HEK293 (cell line): Measurements from ENCODE around the gene EIF2A.

Source experiments
- CTCF ChIA-PET: fragments of 350-600 bp; formaldehyde crosslinking; extraction: SDS; loops from one replicate; lab custom pipeline; 2021; ENCODE audit warnings: antibody characterized with exemption; lab: Yijun Ruan, JAX
- POLR2A ChIA-PET: fragments of 300-600 bp; formaldehyde crosslinking; extraction: SDS; loops from one replicate; lab custom pipeline; 2020; ENCODE audit warnings: antibody characterized with exemption, inconsistent platforms; lab: Yijun Ruan, JAX
- H3K27ac ChIP-seq: fragments of 200-500 bp; sonication (Bioruptor generic); 2 replicates; pipeline ENCODE4 v1.5.1; 2014; ENCODE audit warnings: low read depth, low read length, control low read depth, inconsistent platforms; ENCODE audit errors: extremely low read depth
- H3K36me3 ChIP-seq, 2 experiments: fragments of 200-500 bp in 1 of 2; sonication (Bioruptor generic) in 1 of 2; 1 replicate in 1 of 2; 2 replicates in 1 of 2; pipeline ENCODE4 v1.5.1; 2014 to 2017; ENCODE audit warnings: inconsistent platforms in 2 of 2, low read length in 2 of 2; ENCODE audit not compliant: control insufficient read depth in 2 of 2, insufficient read depth in 1 of 2
- H3K4me1 ChIP-seq: fragments of 200-500 bp; sonication (Bioruptor generic); 2 replicates; pipeline ENCODE4 v1.5.1; 2014; ENCODE audit warnings: mild to moderate bottlenecking, low read length, inconsistent platforms; ENCODE audit not compliant: control insufficient read depth, insufficient read depth
- H3K4me3 ChIP-seq: 2 replicates; pipeline ENCODE4 v1.5.1; 2011; ENCODE audit warnings: low read depth, mild to moderate bottlenecking, control low read depth, low read length, moderate library complexity
- H3K9me3 ChIP-seq: fragments of 200-500 bp; sonication (Bioruptor generic); 2 replicates; pipeline ENCODE4 v1.5.1; 2014; ENCODE audit warnings: low read depth, low read length, inconsistent platforms; ENCODE audit not compliant: control insufficient read depth, insufficient read depth
- IKZF3 ChIP-seq: fragments of 450-650 bp; IDR thresholded peaks from 2 replicates; pipeline ENCODE4 v1.5.0; 2018; ENCODE audit warnings: missing biosample characterization, mild to moderate bottlenecking, missing genetic modification characterization, moderate library complexity
- PATZ1 ChIP-seq: fragments of 450-650 bp; formaldehyde crosslinking; IDR thresholded peaks from 2 replicates; pipeline ENCODE4 v1.5.1; 2016; ENCODE audit warnings: missing biosample characterization, missing genetic modification characterization
- PRDM2 ChIP-seq: fragments of 450-650 bp; formaldehyde crosslinking; IDR thresholded peaks from 2 replicates; pipeline ENCODE4 v1.5.1; 2016; ENCODE audit warnings: missing biosample characterization, missing genetic modification characterization, borderline replicate concordance
- ZBTB17 ChIP-seq: fragments of 450-650 bp; formaldehyde crosslinking; IDR thresholded peaks from 2 replicates; pipeline ENCODE4 v1.5.1; 2016; ENCODE audit warnings: missing biosample characterization, missing genetic modification characterization
- ZBTB49 ChIP-seq: fragments of 450-650 bp; formaldehyde crosslinking; IDR thresholded peaks from 2 replicates; pipeline ENCODE4 v1.5.1; 2016; ENCODE audit warnings: missing biosample characterization, missing genetic modification characterization, low read depth
- ZBTB6 ChIP-seq: fragments of 450-650 bp; formaldehyde crosslinking; IDR thresholded peaks from 2 replicates; pipeline ENCODE4 v1.5.1; 2017; ENCODE audit warnings: missing biosample characterization, missing genetic modification characterization
- ZBTB7A ChIP-seq: fragments of 450-650 bp; formaldehyde crosslinking; IDR thresholded peaks from 2 replicates; pipeline ENCODE4 v1.5.1; 2016; ENCODE audit warnings: low read depth, missing biosample characterization, missing genetic modification characterization
- ZFHX2 ChIP-seq: fragments of 450-650 bp; formaldehyde crosslinking; conservative IDR thresholded peaks from 2 replicates; pipeline ENCODE4 v1.5.1; 2016; ENCODE audit warnings: missing biosample characterization, missing genetic modification characterization
- ZNF146 ChIP-seq: fragments of 450-650 bp; formaldehyde crosslinking; IDR thresholded peaks from 2 replicates; pipeline ENCODE4 v1.5.1; 2016; ENCODE audit warnings: missing biosample characterization, missing genetic modification characterization
- ZNF157 ChIP-seq: fragments of 450-650 bp; formaldehyde crosslinking; IDR thresholded peaks from 2 replicates; pipeline ENCODE4 v1.5.1; 2016; ENCODE audit warnings: missing biosample characterization, missing genetic modification characterization
- ZNF302 ChIP-seq: fragments of 450-650 bp; formaldehyde crosslinking; IDR thresholded peaks from 2 replicates; pipeline ENCODE4 v1.5.1; 2016; ENCODE audit warnings: missing biosample characterization, missing genetic modification characterization, low read depth
- ZNF426 ChIP-seq: fragments of 450-650 bp; formaldehyde crosslinking; IDR thresholded peaks from 2 replicates; pipeline ENCODE4 v1.5.1; 2017; ENCODE audit warnings: missing biosample characterization, missing genetic modification characterization, mild to moderate bottlenecking, inconsistent platforms, moderate library complexity
- ZNF488 ChIP-seq: fragments of 450-650 bp; formaldehyde crosslinking; IDR thresholded peaks from 2 replicates; pipeline ENCODE4 v1.5.1; 2016; ENCODE audit warnings: missing biosample characterization, missing genetic modification characterization
- ZNF521 ChIP-seq: fragments of 450-650 bp; formaldehyde crosslinking; IDR thresholded peaks from 2 replicates; pipeline ENCODE4 v1.5.1; 2017; ENCODE audit warnings: missing biosample characterization, mild to moderate bottlenecking, missing genetic modification characterization
- ZNF623 ChIP-seq: fragments of 450-650 bp; formaldehyde crosslinking; IDR thresholded peaks from 2 replicates; pipeline ENCODE4 v1.5.1; 2016; ENCODE audit warnings: missing biosample characterization, missing genetic modification characterization
- ZNF629 ChIP-seq: fragments of 450-650 bp; formaldehyde crosslinking; IDR thresholded peaks from 2 replicates; pipeline ENCODE4 v1.5.1; 2017; ENCODE audit warnings: missing biosample characterization, missing genetic modification characterization
- ZNF677 ChIP-seq: fragments of 450-650 bp; IDR thresholded peaks from 2 replicates; pipeline ENCODE4 v1.5.0; 2018; ENCODE audit warnings: missing biosample characterization, mild to moderate bottlenecking, missing genetic modification characterization, moderate library complexity
- ZNF747 ChIP-seq: fragments of 450-650 bp; formaldehyde crosslinking; IDR thresholded peaks from 2 replicates; pipeline ENCODE4 v1.5.1; 2016; ENCODE audit warnings: missing biosample characterization, missing genetic modification characterization

Gene EIF2A

GRCh38 chr3:150607267-150608065 is 60.9 kb downstream of the EIF2A start:
- no peak overlapping the region for H3K4me3 ChIP-seq
- H3K9me3 ChIP-seq: no peaks in the 10 kb centered on the region
- TF ChIP-seq ZFHX2: no peak
- no peak for TF ChIP-seq ZBTB6
- TF ChIP-seq ZBTB17 (tag by site-specific recombination): 0 out of 2 replicates have a peak, but pooled peaks have one; percentile 39
- no peak for TF ChIP-seq ZNF302 (tag by site-specific recombination)
- no peak for TF ChIP-seq ZNF623 (tag by site-specific recombination)
- TF ChIP-seq ZNF629 (tag by site-specific recombination): no peak
- no peak for TF ChIP-seq ZBTB7A (tag by site-specific recombination)
- no peak for TF ChIP-seq ZNF146 (tag by site-specific recombination)
- no peak for TF ChIP-seq ZNF488 (tag by site-specific recombination)
- TF ChIP-seq PATZ1: no peak
- TF ChIP-seq ZNF677 (tag by site-specific recombination): peak; percentile 82
- 0 out of 2 replicates have a peak, but pooled peaks have one; percentile 38 for TF ChIP-seq IKZF3 (tag by site-specific recombination)
- no peak for TF ChIP-seq ZNF521 (tag by site-specific recombination)
- no peak for TF ChIP-seq PRDM2 (tag by site-specific recombination)
- no peak for TF ChIP-seq ZBTB49 (tag by site-specific recombination)
- TF ChIP-seq ZNF157 (tag by site-specific recombination): no peak
- no peak for TF ChIP-seq ZNF747 (tag by site-specific recombination)
- TF ChIP-seq ZNF426 (tag by site-specific recombination): no peak
- CTCF ChIA-PET: interaction anchor here (0.7 kb wide), 2 partner anchors 13 to 646 kb away, joined by 3 to 4 read pairs; no protein-coding TSS in a partner anchor
- H3K36me3 ChIP-seq: peaks cover 0 to 10% of the 10 kb centered on the region in 2 experiments; a peak in 2 of 3 replicates
- no peak overlapping the region for H3K27ac ChIP-seq
- peaks cover 3% of the 10 kb centered on the region; the same call in 1 of the 2 replicates for H3K4me1 ChIP-seq
- POLR2A ChIA-PET: no interaction called here
